Measurements from ENCODE around the gene MATN4.

MATN4 gene

GRCh38 chr20:45248609-45249008 lies 59.5 kb downstream of the MATN4 start:
- DNase-seq (ENCODE audit: low read depth, low spot score) = no peak

- DNase-seq (ENCODE audit: low read depth, low spot score) = no peak
These were observed 60.2 kb downstream of the MATN4 start for GRCh38 chr20:45247865-45248264.

DNA sequence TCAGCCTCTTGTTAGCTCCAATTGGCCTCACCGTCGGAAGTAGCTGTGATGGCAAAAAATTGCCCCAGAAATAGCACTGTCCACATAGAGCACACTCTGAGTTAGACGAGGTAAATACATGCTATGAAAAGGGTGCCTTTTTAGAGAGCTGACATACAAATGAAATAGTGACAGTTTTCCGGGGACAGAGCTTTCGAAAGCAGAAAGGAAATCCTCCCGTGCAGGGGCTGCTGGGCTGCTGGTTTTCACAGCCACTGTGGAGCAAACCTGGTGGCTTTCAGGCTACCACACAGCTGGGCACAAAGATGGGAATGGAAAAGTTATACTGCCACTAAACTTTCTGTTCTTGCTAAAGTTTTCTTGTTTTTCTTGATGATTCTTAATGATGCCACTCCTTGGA lies 62.0 kb downstream of the MATN4 start:
- no peak for DNase-seq (ENCODE audit: low read depth, low spot score)

All from brain pericyte (primary cell).